ENCODE data around the gene MCF2L.

MCF2L gene

GRCh38 chr13:113120300-113121182 is 151.5 kb downstream of the MCF2L start:
- H2BK5ac ChIP-seq (ENCODE audit: low read length) = no peak overlapping the region
- H3K79me1 ChIP-seq (ENCODE audit: low read depth, low read length) = no peaks in the 10 kb centered on the region
- no peak overlapping the region for H3K14ac ChIP-seq (ENCODE audit: low read length)
- DNase-seq (ENCODE audit: low spot score) = no peak
- no peak overlapping the region for H3K4ac ChIP-seq (ENCODE audit: low read length)
- H3K4me1 ChIP-seq (ENCODE audit: control insufficient read depth in 2 of 2, insufficient read depth in 1 of 2, low read depth in 1 of 2, low read length in 2 of 2) = peaks cover 10 to 11% of the 10 kb centered on the region in 2 donors
- H2BK12ac ChIP-seq (ENCODE audit: low read length) = no peak overlapping the region
- no peak overlapping the region for H4K91ac ChIP-seq (ENCODE audit: low read depth, low read length, poor library complexity)
- H3K27me3 ChIP-seq (ENCODE audit: control insufficient read depth in 3 of 3, insufficient read depth in 3 of 3, low read depth in 1 of 3, low read length in 3 of 3) = peaks cover 0 to 6% (median 0%) of the 10 kb centered on the region in 3 experiments
- no peak overlapping the region for H3K4me3 ChIP-seq (ENCODE audit: low read length in 2 of 2)
- H3K27ac ChIP-seq (replicated peaks; ENCODE audit: low read length) = no peak overlapping the region
- H2BK15ac ChIP-seq (ENCODE audit: low read length) = peak overlapping the region; percentile 20
- H4K8ac ChIP-seq (ENCODE audit: low read depth, low read length) = no peak overlapping the region
- peaks cover 0 to 4% of the 10 kb centered on the region in 2 donors for H3K9me3 ChIP-seq (replicated peaks in 1 of 2; ENCODE audit: control insufficient read depth in 2 of 2, insufficient read depth in 1 of 2, low read depth in 1 of 2, low read length in 2 of 2)
- no peak overlapping the region for H3K4me2 ChIP-seq (ENCODE audit: insufficient read depth, low read length, poor library complexity, severe bottlenecking)
- peaks cover 0 to 2% of the 10 kb centered on the region in 2 donors for H3K36me3 ChIP-seq (replicated peaks in 1 of 2; ENCODE audit: control insufficient read depth in 2 of 2, insufficient read depth in 2 of 2, low read length in 2 of 2)
- no peak overlapping the region for H3K9ac ChIP-seq (ENCODE audit: low read depth, low read length, poor library complexity)
- no peak overlapping the region for H2BK120ac ChIP-seq (ENCODE audit: low read depth, low read length)
- H2AFZ ChIP-seq (ENCODE audit: low read length) = no peak overlapping the region
- WGBS, 2 donors (ENCODE audit: extremely low coverage in 2 of 2, insufficient read length in 2 of 2, insufficient replicate concordance in 1 of 2) = no CpG with 5 or more reads among the region's 19 CpGs
- peak overlapping the region; percentile 54 for H3K18ac ChIP-seq (ENCODE audit: low read length)
- peak overlapping the region; percentile 54 for H2AK5ac ChIP-seq (ENCODE audit: low read depth, low read length)
- H3K23ac ChIP-seq (ENCODE audit: low read depth, low read length, poor library complexity) = no peak overlapping the region

GRCh38 chr13:113121183-113121927 is 152.3 kb downstream of the MCF2L start:
- H3K36me3 ChIP-seq (replicated peaks in 1 of 2; ENCODE audit: control insufficient read depth in 2 of 2, insufficient read depth in 2 of 2, low read length in 2 of 2) = peaks cover 0 to 2% of the 10 kb centered on the region in 2 donors
- H3K18ac ChIP-seq (ENCODE audit: low read length) = peak overlapping the region; percentile 16
- H3K4ac ChIP-seq (ENCODE audit: low read length) = peak overlapping the region; percentile 28
- peak overlapping the region; percentile 87 for H2BK12ac ChIP-seq (ENCODE audit: low read length)
- peak overlapping the region in 1 of 2 donors; percentile 54 for H3K4me3 ChIP-seq (ENCODE audit: low read length in 2 of 2)
- H3K79me1 ChIP-seq (ENCODE audit: low read depth, low read length) = no peaks in the 10 kb centered on the region
- peaks cover 0 to 4% of the 10 kb centered on the region in 2 donors for H3K9me3 ChIP-seq (replicated peaks in 1 of 2; ENCODE audit: control insufficient read depth in 2 of 2, insufficient read depth in 1 of 2, low read depth in 1 of 2, low read length in 2 of 2)
- no peak overlapping the region for H4K8ac ChIP-seq (ENCODE audit: low read depth, low read length)
- no peak overlapping the region for H2AFZ ChIP-seq (ENCODE audit: low read length)
- no CpG with 5 or more reads among the region's 24 CpGs for WGBS, 2 donors (ENCODE audit: extremely low coverage in 2 of 2, insufficient read length in 2 of 2, insufficient replicate concordance in 1 of 2)
- peak overlapping the region; percentile 31 for H3K9ac ChIP-seq (ENCODE audit: low read depth, low read length, poor library complexity)
- H3K14ac ChIP-seq (ENCODE audit: low read length) = peak overlapping the region; percentile 82
- no peak for DNase-seq (ENCODE audit: low spot score)
- H3K4me1 ChIP-seq (ENCODE audit: control insufficient read depth in 2 of 2, insufficient read depth in 1 of 2, low read depth in 1 of 2, low read length in 2 of 2) = peaks cover 10 to 11% of the 10 kb centered on the region in 2 donors
- H2BK120ac ChIP-seq (ENCODE audit: low read depth, low read length) = peak overlapping the region; percentile 7
- H2BK5ac ChIP-seq (ENCODE audit: low read length) = no peak overlapping the region
- H3K4me2 ChIP-seq (ENCODE audit: insufficient read depth, low read length, poor library complexity, severe bottlenecking) = no peak overlapping the region
- peak overlapping the region; percentile 27 for H3K23ac ChIP-seq (ENCODE audit: low read depth, low read length, poor library complexity)
- H2BK15ac ChIP-seq (ENCODE audit: low read length) = peak overlapping the region; percentile 35
- H2AK5ac ChIP-seq (ENCODE audit: low read depth, low read length) = peak overlapping the region; percentile 54
- H3K27me3 ChIP-seq (ENCODE audit: control insufficient read depth in 3 of 3, insufficient read depth in 3 of 3, low read depth in 1 of 3, low read length in 3 of 3) = peaks cover 0 to 8% (median 0%) of the 10 kb centered on the region in 3 experiments
- H4K91ac ChIP-seq (ENCODE audit: low read depth, low read length, poor library complexity) = no peak overlapping the region
- no peak overlapping the region for H3K27ac ChIP-seq (replicated peaks; ENCODE audit: low read length)

- Histone ChIP-seq H2BK15ac (ENCODE audit: low read length) (peak overlapping the region; percentile 35), H2AFZ (ENCODE audit: low read length) (peak overlapping the region; percentile 81), H3K4me2 (ENCODE audit: insufficient read depth, low read length, poor library complexity, severe bottlenecking) (no peak overlapping the region), H3K4ac (ENCODE audit: low read length) (peak overlapping the region; percentile 79), H2BK5ac (ENCODE audit: low read length) (no peak overlapping the region), H3K9me3 (replicated peaks in 1 of 2; ENCODE audit: control insufficient read depth in 2 of 2, insufficient read depth in 1 of 2, low read depth in 1 of 2, low read length in 2 of 2) (peaks cover 0 to 4% of the 10 kb centered on the region in 2 donors), H3K9ac (ENCODE audit: low read depth, low read length, poor library complexity) (no peak overlapping the region), H3K14ac (ENCODE audit: low read length) (peak overlapping the region; percentile 82), H2AK5ac (ENCODE audit: low read depth, low read length) (peak overlapping the region; percentile 83), H4K91ac (ENCODE audit: low read depth, low read length, poor library complexity) (no peak overlapping the region), H3K23ac (ENCODE audit: low read depth, low read length, poor library complexity) (peak overlapping the region; percentile 8), H2BK120ac (ENCODE audit: low read depth, low read length) (peak overlapping the region; percentile 7), H3K18ac (ENCODE audit: low read length) (no peak overlapping the region), H3K27ac (replicated peaks; ENCODE audit: low read length) (no peak overlapping the region), H2BK12ac (ENCODE audit: low read length) (peak overlapping the region; percentile 87), H4K8ac (ENCODE audit: low read depth, low read length) (no peak overlapping the region), H3K27me3 (ENCODE audit: control insufficient read depth in 3 of 3, insufficient read depth in 3 of 3, low read depth in 1 of 3, low read length in 3 of 3) (peaks cover 0 to 9% (median 0%) of the 10 kb centered on the region in 3 experiments), H3K4me1 (ENCODE audit: control insufficient read depth in 2 of 2, insufficient read depth in 1 of 2, low read depth in 1 of 2, low read length in 2 of 2) (peaks cover 10 to 11% of the 10 kb centered on the region in 2 donors), H3K79me1 (ENCODE audit: low read depth, low read length) (no peaks in the 10 kb centered on the region), H3K4me3 (ENCODE audit: low read length in 2 of 2) (peak overlapping the region in 1 of 2 donors; percentile 54), H3K36me3 (replicated peaks in 1 of 2; ENCODE audit: control insufficient read depth in 2 of 2, insufficient read depth in 2 of 2, low read length in 2 of 2) (peaks cover 0 to 2% of the 10 kb centered on the region in 2 donors)
- WGBS, 2 donors (ENCODE audit: extremely low coverage in 2 of 2, insufficient read length in 2 of 2, insufficient replicate concordance in 1 of 2) = no CpG with 5 or more reads among the region's 16 CpGs
- no peak for DNase-seq (ENCODE audit: low spot score)
These were observed 153.0 kb downstream of the MCF2L start for GRCh38 chr13:113121928-113122471.

Measured in neuronal stem cell (in vitro differentiated cells).